ENCODE data around the gene IL1RAP. TPM values are rescaled to one million over a fixed set of nuclear protein-coding genes. Genes with fewer than 3 reads are reported as not detected.

IL1RAP gene
- total and polyA plus RNA-seq, 7 experiments from 2014 or later: 5.9 to 29.0 (median 12.1) TPM

GRCh38 chr3:190486908-190487607 lies 26.8 kb upstream of the IL1RAP start:
- ChIA-PET CTCF (no interaction called here), POLR2A (no interaction called here)
- Mint-ChIP-seq H3K4me3 (no peak overlapping the region), H3K36me3 (peaks cover 0 to 2% (median 0%) of the 10 kb centered on the region in 5 donors), H3K27ac (no peak overlapping the region), H3K9me3 (no peaks in the 10 kb centered on the region), H3K27me3 (peaks cover 28 to 66% (median 42%) of the 10 kb centered on the region in 5 donors), H3K4me1 (peaks cover 0 to 8% (median 0%) of the 10 kb centered on the region in 7 donors)
- Histone ChIP-seq H3K36me3 (ENCODE audit: control insufficient read depth in 2 of 3, insufficient read depth in 3 of 3, low read length in 3 of 3) (no peaks in the 10 kb centered on the region), H3K27ac (ENCODE audit: low read depth, low read length) (no peak overlapping the region), H3K4me1 (ENCODE audit: control insufficient read depth in 2 of 2, insufficient read depth in 2 of 2, low read length in 2 of 2) (no peaks in the 10 kb centered on the region), H3K9me3 (ENCODE audit: control insufficient read depth in 2 of 3, low read length in 3 of 3) (no peaks in the 10 kb centered on the region), H3K4me3 (ENCODE audit: low read length) (no peak overlapping the region), H3K27me3 (ENCODE audit: control insufficient read depth in 2 of 2, insufficient read depth in 2 of 2, low read length in 2 of 2) (no peaks in the 10 kb centered on the region)
- intact Hi-C loops (cut with micrococcal nuclease): no loop called here
- no peak for ATAC-seq
- DNase-seq: no peak

GRCh38 chr3:190491533-190492054 lies 22.3 kb upstream of the IL1RAP start:
- Histone ChIP-seq H3K36me3 (ENCODE audit: control insufficient read depth in 2 of 3, insufficient read depth in 3 of 3, low read length in 3 of 3) (no peaks in the 10 kb centered on the region), H3K4me1 (ENCODE audit: control insufficient read depth in 2 of 2, insufficient read depth in 2 of 2, low read length in 2 of 2) (no peaks in the 10 kb centered on the region), H3K9me3 (ENCODE audit: control insufficient read depth in 2 of 3, low read length in 3 of 3) (no peaks in the 10 kb centered on the region), H3K27ac (ENCODE audit: low read depth, low read length) (no peak overlapping the region), H3K27me3 (ENCODE audit: control insufficient read depth in 2 of 2, insufficient read depth in 2 of 2, low read length in 2 of 2) (no peaks in the 10 kb centered on the region), H3K4me3 (ENCODE audit: low read length) (no peak overlapping the region)
- intact Hi-C loops (cut with micrococcal nuclease): no loop called here
- H3K4me3 Mint-ChIP-seq: no peak overlapping the region
- ChIA-PET CTCF (interaction anchor here (1.2 kb wide), 1 partner anchor 22 kb away, joined by 3 read pairs; no protein-coding TSS in a partner anchor), POLR2A (no interaction called here)
- H3K27me3 Mint-ChIP-seq: peaks cover 29 to 75% (median 61%) of the 10 kb centered on the region in 5 donors
- H3K27ac Mint-ChIP-seq: no peak overlapping the region
- H3K36me3 Mint-ChIP-seq: peaks cover 0 to 2% (median 0%) of the 10 kb centered on the region in 5 donors
- peaks cover 0 to 14% (median 0%) of the 10 kb centered on the region in 7 donors for H3K4me1 Mint-ChIP-seq
- DNase-seq (peak in 1 of 9 donors; percentile 40), ATAC-seq (no peak)
- no peaks in the 10 kb centered on the region for H3K9me3 Mint-ChIP-seq

- intact Hi-C loops (cut with micrococcal nuclease): no loop called here
- Histone ChIP-seq H3K4me1 (ENCODE audit: control insufficient read depth in 2 of 2, insufficient read depth in 2 of 2, low read length in 2 of 2) (no peaks in the 10 kb centered on the region), H3K36me3 (ENCODE audit: control insufficient read depth in 2 of 3, insufficient read depth in 3 of 3, low read length in 3 of 3) (no peaks in the 10 kb centered on the region), H3K4me3 (ENCODE audit: low read length) (no peak overlapping the region), H3K27me3 (ENCODE audit: control insufficient read depth in 2 of 2, insufficient read depth in 2 of 2, low read length in 2 of 2) (no peaks in the 10 kb centered on the region), H3K9me3 (ENCODE audit: control insufficient read depth in 2 of 3, low read length in 3 of 3) (no peaks in the 10 kb centered on the region), H3K27ac (ENCODE audit: low read depth, low read length) (no peak overlapping the region)
- H3K4me1 Mint-ChIP-seq: peaks cover 0 to 14% (median 0%) of the 10 kb centered on the region in 7 donors
- peaks cover 33 to 76% (median 63%) of the 10 kb centered on the region in 5 donors for H3K27me3 Mint-ChIP-seq
- CTCF ChIA-PET: no interaction called here
- no peaks in the 10 kb centered on the region for H3K9me3 Mint-ChIP-seq
- no peak overlapping the region for H3K27ac Mint-ChIP-seq
- DNase-seq (no peak), ATAC-seq (no peak)
- H3K4me3 Mint-ChIP-seq: no peak overlapping the region
- POLR2A ChIA-PET: no interaction called here
- H3K36me3 Mint-ChIP-seq: peaks cover 0 to 2% (median 0%) of the 10 kb centered on the region in 5 donors
Measured at GRCh38 chr3:190492129-190492528, 21.8 kb upstream of the IL1RAP start.

GRCh38 chr3:190492966-190493365 lies 20.9 kb upstream of the IL1RAP start:
- DNase-seq: no peak
- no peaks in the 10 kb centered on the region for H3K36me3 ChIP-seq (ENCODE audit: control insufficient read depth in 2 of 3, insufficient read depth in 3 of 3, low read length in 3 of 3)
- Mint-ChIP-seq H3K4me3 (no peak overlapping the region), H3K27ac (no peak overlapping the region), H3K27me3 (peaks cover 27 to 75% (median 61%) of the 10 kb centered on the region in 5 donors), H3K36me3 (peaks cover 0 to 2% (median 0%) of the 10 kb centered on the region in 5 donors), H3K9me3 (no peaks in the 10 kb centered on the region), H3K4me1 (peaks cover 0 to 14% (median 0%) of the 10 kb centered on the region in 7 donors)
- intact Hi-C loops (cut with micrococcal nuclease): no loop called here
- H3K4me3 ChIP-seq (ENCODE audit: low read length): no peak overlapping the region
- no peak overlapping the region for H3K27ac ChIP-seq (ENCODE audit: low read depth, low read length)
- no peak for ATAC-seq
- H3K4me1 ChIP-seq (ENCODE audit: control insufficient read depth in 2 of 2, insufficient read depth in 2 of 2, low read length in 2 of 2): no peaks in the 10 kb centered on the region
- no peaks in the 10 kb centered on the region for H3K9me3 ChIP-seq (ENCODE audit: control insufficient read depth in 2 of 3, low read length in 3 of 3)
- H3K27me3 ChIP-seq (ENCODE audit: control insufficient read depth in 2 of 2, insufficient read depth in 2 of 2, low read length in 2 of 2): no peaks in the 10 kb centered on the region
- ChIA-PET CTCF (no interaction called here), POLR2A (no interaction called here)

- DNase-seq: no peak
- no peaks in the 10 kb centered on the region for H3K36me3 Mint-ChIP-seq
- intact Hi-C loops (cut with micrococcal nuclease): no loop called here
- H3K4me3 ChIP-seq (ENCODE audit: low read length): no peak overlapping the region
- H3K27ac Mint-ChIP-seq: no peak overlapping the region
- no peaks in the 10 kb centered on the region for H3K4me1 ChIP-seq (ENCODE audit: control insufficient read depth in 2 of 2, insufficient read depth in 2 of 2, low read length in 2 of 2)
- no peaks in the 10 kb centered on the region for H3K36me3 ChIP-seq (ENCODE audit: control insufficient read depth in 2 of 3, insufficient read depth in 3 of 3, low read length in 3 of 3)
- H3K27me3 Mint-ChIP-seq: peaks cover 21 to 74% (median 55%) of the 10 kb centered on the region in 5 donors
- ATAC-seq: no peak
- CTCF ChIA-PET: no interaction called here
- H3K27ac ChIP-seq (ENCODE audit: low read depth, low read length): no peak overlapping the region
- POLR2A ChIA-PET: no interaction called here
- no peaks in the 10 kb centered on the region for H3K27me3 ChIP-seq (ENCODE audit: control insufficient read depth in 2 of 2, insufficient read depth in 2 of 2, low read length in 2 of 2)
- H3K9me3 Mint-ChIP-seq: no peaks in the 10 kb centered on the region
- H3K9me3 ChIP-seq (ENCODE audit: control insufficient read depth in 2 of 3, low read length in 3 of 3): no peaks in the 10 kb centered on the region
- peaks cover 0 to 14% (median 0%) of the 10 kb centered on the region in 7 donors for H3K4me1 Mint-ChIP-seq
- no peak overlapping the region for H3K4me3 Mint-ChIP-seq
Measured at GRCh38 chr3:190494907-190495306, 19.0 kb upstream of the IL1RAP start.

GRCh38 chr3:190495354-190495753 lies 18.5 kb upstream of the IL1RAP start:
- no peak overlapping the region for H3K4me3 Mint-ChIP-seq
- POLR2A ChIA-PET: no interaction called here
- Histone ChIP-seq H3K27me3 (ENCODE audit: control insufficient read depth in 2 of 2, insufficient read depth in 2 of 2, low read length in 2 of 2) (no peaks in the 10 kb centered on the region), H3K36me3 (ENCODE audit: control insufficient read depth in 2 of 3, insufficient read depth in 3 of 3, low read length in 3 of 3) (no peaks in the 10 kb centered on the region), H3K27ac (ENCODE audit: low read depth, low read length) (no peak overlapping the region), H3K9me3 (ENCODE audit: control insufficient read depth in 2 of 3, low read length in 3 of 3) (no peaks in the 10 kb centered on the region), H3K4me3 (ENCODE audit: low read length) (no peak overlapping the region), H3K4me1 (ENCODE audit: control insufficient read depth in 2 of 2, insufficient read depth in 2 of 2, low read length in 2 of 2) (no peaks in the 10 kb centered on the region)
- CTCF ChIA-PET: no interaction called here
- intact Hi-C loops (cut with micrococcal nuclease): no loop called here
- DNase-seq (no peak), ATAC-seq (no peak)
- H3K27me3 Mint-ChIP-seq: peaks cover 21 to 72% (median 52%) of the 10 kb centered on the region in 5 donors
- no peak overlapping the region for H3K27ac Mint-ChIP-seq
- no peaks in the 10 kb centered on the region for H3K36me3 Mint-ChIP-seq
- no peaks in the 10 kb centered on the region for H3K9me3 Mint-ChIP-seq
- peaks cover 0 to 14% (median 0%) of the 10 kb centered on the region in 7 donors for H3K4me1 Mint-ChIP-seq

GRCh38 chr3:190495796-190496195 lies 18.1 kb upstream of the IL1RAP start:
- no peaks in the 10 kb centered on the region for H3K27me3 ChIP-seq (ENCODE audit: control insufficient read depth in 2 of 2, insufficient read depth in 2 of 2, low read length in 2 of 2)
- Mint-ChIP-seq H3K27ac (no peak overlapping the region), H3K36me3 (no peaks in the 10 kb centered on the region), H3K4me3 (no peak overlapping the region), H3K4me1 (peaks cover 0 to 14% (median 0%) of the 10 kb centered on the region in 7 donors), H3K9me3 (no peaks in the 10 kb centered on the region), H3K27me3 (peaks cover 21 to 73% (median 53%) of the 10 kb centered on the region in 5 donors)
- intact Hi-C loops (cut with micrococcal nuclease): no loop called here
- no peaks in the 10 kb centered on the region for H3K36me3 ChIP-seq (ENCODE audit: control insufficient read depth in 2 of 3, insufficient read depth in 3 of 3, low read length in 3 of 3)
- no peak overlapping the region for H3K27ac ChIP-seq (ENCODE audit: low read depth, low read length)
- ATAC-seq: peak; percentile 54
- no peaks in the 10 kb centered on the region for H3K4me1 ChIP-seq (ENCODE audit: control insufficient read depth in 2 of 2, insufficient read depth in 2 of 2, low read length in 2 of 2)
- no peak for DNase-seq
- ChIA-PET CTCF (no interaction called here), POLR2A (no interaction called here)
- no peak overlapping the region for H3K4me3 ChIP-seq (ENCODE audit: low read length)
- H3K9me3 ChIP-seq (ENCODE audit: control insufficient read depth in 2 of 3, low read length in 3 of 3): no peaks in the 10 kb centered on the region

Data from naive thymus-derived CD4-positive, alpha-beta T cell (primary cell).